Measurements from ENCODE around the gene FAM222B. TPM values are rescaled to one million over a fixed set of nuclear protein-coding genes. Genes with fewer than 3 reads are reported as not detected.

FAM222B gene
- total RNA-seq, 2 donors from 2014 or later = 28.9 to 33.0 TPM

GRCh38 chr17:28711723-28712031, 130.9 kb downstream of the FAM222B start, which contains the start of gene PROCA1:
TSS of gene PROCA1 (minus strand) at chr17:28711888. CDS start at chr17:28711660, 228 bp downstream.
- ATAC-seq = no peak
- intact Hi-C loops (cut with DNase I, micrococcal nuclease) = no loop called here

DNA sequence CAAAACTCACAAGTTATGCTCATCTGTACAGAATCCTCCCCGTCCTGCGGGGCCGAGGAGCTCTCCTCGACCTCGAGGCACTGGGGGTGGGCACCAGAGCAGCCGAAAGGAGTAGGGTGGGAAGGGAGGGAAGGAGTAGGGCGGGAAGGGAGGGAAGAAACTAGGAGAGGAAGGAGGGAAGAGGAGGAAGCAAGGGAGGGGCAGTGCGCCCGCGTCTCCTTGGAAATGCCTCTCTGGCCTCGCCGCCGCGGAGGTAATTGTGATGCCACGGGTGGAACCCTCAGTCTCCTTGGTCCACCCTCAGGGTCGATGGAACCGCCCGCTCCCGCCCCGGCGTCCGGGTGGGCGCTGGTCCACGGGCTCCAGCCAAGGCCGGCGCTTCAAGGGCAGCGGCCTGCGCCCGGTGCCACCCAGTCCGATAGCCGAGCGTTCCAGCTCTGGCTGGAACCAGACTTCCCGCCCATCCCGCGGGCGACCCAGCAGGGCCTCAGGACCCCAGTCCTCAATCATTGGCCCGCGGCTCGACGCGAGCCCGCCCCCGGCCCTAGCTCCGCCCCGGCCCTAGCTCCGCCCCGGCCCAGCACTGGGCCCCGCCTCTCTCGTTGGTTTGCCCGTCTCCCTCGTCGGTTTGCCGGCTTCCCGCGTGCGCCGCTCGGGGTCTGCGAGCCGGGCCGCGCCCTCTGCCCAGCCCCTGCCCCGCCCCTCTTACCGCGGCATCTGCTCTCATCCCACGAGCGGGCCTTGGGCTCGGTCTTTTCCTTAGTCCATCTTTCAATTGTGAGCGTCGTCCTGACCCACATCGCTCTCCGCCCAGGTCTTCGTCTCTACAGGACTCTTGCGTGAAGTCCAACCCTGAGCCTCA, 131.5 kb downstream of the FAM222B start:
- DNase-seq (peak; percentile 88 to 91), ATAC-seq (peak; percentile 85)
- intact Hi-C loops (cut with DNase I, micrococcal nuclease) = no loop called here

More at GRCh38 chr17:28711723-28712031, 130.9 kb downstream of the FAM222B start, which contains the start of gene PROCA1:
- no peak for DNase-seq

- intact Hi-C loops (cut with DNase I, micrococcal nuclease) = no loop called here
- no peak for DNase-seq
- ATAC-seq = no peak
Observed at GRCh38 chr17:28707339-28707720, 135.3 kb downstream of the FAM222B start.

- no peak for ATAC-seq
- no peak for DNase-seq
- intact Hi-C loops (cut with DNase I, micrococcal nuclease) = no loop called here
Observed at GRCh38 chr17:28706471-28707338, 135.9 kb downstream of the FAM222B start.

Small RNA genes within 50 kb of the gene (microRNA-seq; reads per million reads assigned to microRNA genes)
- gene MIR451B = 0 reads per million in 2 donors

Other genes starting within 250 kb of the FAM222B start
- gene SPAG5, start 243.8 kb downstream of the FAM222B start, total RNA-seq = 10 to 100 TPM in 1 of 2 donors, 1 to 10 TPM in 1; 9.7 to 24.4 TPM
- 10 to 100 TPM; 10.2 to 13.5 TPM for gene RSKR, start 228.6 kb downstream of the FAM222B start, total RNA-seq
- gene BLTP2, start 197.6 kb downstream of the FAM222B start, total RNA-seq = 100 to 1,000 TPM; 129 to 135 TPM
- 10 to 100 TPM; 51.1 to 52.3 TPM for gene SDF2, start 180.9 kb downstream of the FAM222B start, total RNA-seq
- gene SUPT6H, start 180.6 kb downstream of the FAM222B start, total RNA-seq = 10 to 100 TPM; 43.8 to 50.5 TPM
- gene PROCA1, start 130.9 kb downstream of the FAM222B start, total RNA-seq = 1 to 10 TPM; 1.4 to 1.8 TPM
- 10 to 100 TPM in 1 of 2 donors, 1 to 10 TPM in 1; 6.9 to 17.4 TPM for gene RAB34, start 124.9 kb downstream of the FAM222B start, total RNA-seq
- 1,000 to 10,000 TPM; 1,131 to 1,234 TPM for gene RPL23A, start 122.8 kb downstream of the FAM222B start, total RNA-seq
- 10 to 100 TPM in 1 of 2 donors, 1 to 10 TPM in 1; 7.1 to 12.8 TPM for gene TLCD1, start 116.6 kb downstream of the FAM222B start, total RNA-seq
- gene NEK8, start 114.0 kb downstream of the FAM222B start, total RNA-seq = 1 to 10 TPM; 5.6 to 5.7 TPM
- 100 to 1,000 TPM; 116 to 136 TPM for gene TRAF4, start 98.8 kb downstream of the FAM222B start, total RNA-seq
- 10 to 100 TPM; 30.8 to 33.9 TPM for gene ERAL1, start 12.2 kb upstream of the FAM222B start, total RNA-seq
- 10 to 100 TPM; 82.4 to 91.5 TPM for gene FLOT2, start 54.9 kb upstream of the FAM222B start, total RNA-seq
- 1 to 10 TPM; 6.3 to 7.5 TPM for gene DHRS13, start 60.3 kb upstream of the FAM222B start, total RNA-seq
- gene PHF12, start 108.7 kb upstream of the FAM222B start, total RNA-seq = 10 to 100 TPM; 33.1 to 42.3 TPM
- gene SEZ6, start 163.2 kb upstream of the FAM222B start, total RNA-seq = under 1 TPM; 0.46 to 0.81 TPM
- 1 to 10 TPM in 1 of 2 donors, under 1 TPM in 1; 0.46 to 2.2 TPM for gene PIPOX, start 200.4 kb upstream of the FAM222B start, total RNA-seq